Skeletal muscle tissue (tissue), 4 donors: ENCODE measurements around the gene GFRA1. TPM values are rescaled to one million over a fixed set of nuclear protein-coding genes. Genes with fewer than 3 reads are reported as not detected.

Experiments
- H3K27ac ChIP-seq: one replicate; pipeline ENCODE4 v1.7.0; 2013; ENCODE audit warnings: mild to moderate bottlenecking, low read depth, low read length, inconsistent platforms
- H3K27me3 ChIP-seq, 3 donors: one replicate each; pipeline ENCODE4 v1.7.0; 2013; ENCODE audit warnings: low read length in 3 of 3; ENCODE audit not compliant: control insufficient read depth in 3 of 3, insufficient read depth in 3 of 3
- H3K36me3 ChIP-seq, 3 donors: one replicate each; pipeline ENCODE4 v1.7.0; 2013; ENCODE audit warnings: low read length in 3 of 3; ENCODE audit not compliant: control insufficient read depth in 3 of 3, insufficient read depth in 3 of 3
- H3K4me1 ChIP-seq, 3 donors: one replicate each; pipeline ENCODE4 v1.7.0; 2013; ENCODE audit warnings: low read length in 3 of 3, mild to moderate bottlenecking in 3 of 3; ENCODE audit not compliant: control insufficient read depth in 3 of 3, insufficient read depth in 3 of 3
- H3K4me3 ChIP-seq, 3 donors: one replicate each; pipeline ENCODE4 v1.7.0; 2013; ENCODE audit warnings: low read length in 3 of 3
- H3K9ac ChIP-seq, 3 donors: one replicate each; pipeline ENCODE4 v1.7.0; 2013; ENCODE audit warnings: low read length in 3 of 3, mild to moderate bottlenecking in 3 of 3, moderate library complexity in 2 of 3, low read depth in 1 of 3
- H3K9me3 ChIP-seq, 3 donors: one replicate each; pipeline ENCODE4 v1.7.0; 2013; ENCODE audit warnings: low read length in 3 of 3; ENCODE audit not compliant: control insufficient read depth in 3 of 3
- total RNA-seq: library from RNA; depleted of rRNA; stranded (reverse); fragments of >200 nt; gene quantifications from one replicate; pipeline ENCODE4 v1.2.3, GENCODE V29; 2014
- donor health status: Osteomylitis.

The GFRA1 gene
- total RNA-seq, 1 donor from 2014 or later = 24.0 TPM

DNA sequence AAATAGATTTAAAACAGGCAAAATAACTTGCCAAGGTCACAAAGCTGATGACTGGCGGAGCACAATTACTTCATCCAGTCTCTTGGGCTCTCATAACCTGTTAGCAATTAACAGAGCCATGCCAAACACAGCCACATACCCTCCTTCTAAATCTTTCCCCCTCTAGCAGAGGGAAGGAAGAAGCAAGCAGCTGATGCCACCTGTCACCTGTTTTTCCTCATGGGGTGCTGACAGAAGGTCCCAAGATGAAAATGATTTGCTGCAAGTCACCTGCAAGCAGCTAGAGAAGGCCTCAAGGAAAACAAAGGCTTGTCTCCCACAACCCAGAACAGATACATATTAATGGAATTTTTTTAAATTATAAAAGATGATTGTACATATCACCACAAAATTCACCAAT lies 117.8 kb downstream of the GFRA1 start:
- no peaks in the 10 kb centered on the region for H3K36me3 ChIP-seq
- H3K9me3 ChIP-seq = no peaks in the 10 kb centered on the region
- H3K4me3 ChIP-seq = no peak overlapping the region
- no peaks in the 10 kb centered on the region for H3K27me3 ChIP-seq
- no peak overlapping the region for H3K27ac ChIP-seq
- H3K4me1 ChIP-seq = peaks cover 0 to 2% (median 0%) of the 10 kb centered on the region in 3 donors
- no peak overlapping the region for H3K9ac ChIP-seq

DNA sequence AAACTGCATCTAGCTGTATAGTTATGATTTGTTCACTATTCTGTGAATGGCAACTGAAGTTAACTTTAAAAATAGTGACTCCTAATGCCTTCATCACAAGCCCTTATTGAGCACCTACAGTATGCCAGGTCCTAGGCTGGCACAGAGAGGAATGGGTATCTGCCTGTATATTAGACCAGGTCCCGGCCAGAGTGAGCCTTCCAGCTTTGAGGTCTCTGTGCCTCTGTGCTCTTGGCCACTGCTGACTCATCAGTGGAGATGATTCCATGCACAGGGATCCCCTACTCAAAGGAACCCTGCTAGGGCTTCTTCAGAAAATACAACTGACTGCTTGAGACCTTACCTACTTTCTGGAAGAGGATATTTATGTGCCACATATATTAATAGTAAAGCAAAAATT lies 118.4 kb downstream of the GFRA1 start:
- no peaks in the 10 kb centered on the region for H3K36me3 ChIP-seq
- H3K27ac ChIP-seq = no peak overlapping the region
- H3K4me3 ChIP-seq = no peak overlapping the region
- H3K4me1 ChIP-seq = peaks cover 0 to 2% (median 0%) of the 10 kb centered on the region in 3 donors
- H3K27me3 ChIP-seq = no peaks in the 10 kb centered on the region
- no peaks in the 10 kb centered on the region for H3K9me3 ChIP-seq
- H3K9ac ChIP-seq = no peak overlapping the region

DNA sequence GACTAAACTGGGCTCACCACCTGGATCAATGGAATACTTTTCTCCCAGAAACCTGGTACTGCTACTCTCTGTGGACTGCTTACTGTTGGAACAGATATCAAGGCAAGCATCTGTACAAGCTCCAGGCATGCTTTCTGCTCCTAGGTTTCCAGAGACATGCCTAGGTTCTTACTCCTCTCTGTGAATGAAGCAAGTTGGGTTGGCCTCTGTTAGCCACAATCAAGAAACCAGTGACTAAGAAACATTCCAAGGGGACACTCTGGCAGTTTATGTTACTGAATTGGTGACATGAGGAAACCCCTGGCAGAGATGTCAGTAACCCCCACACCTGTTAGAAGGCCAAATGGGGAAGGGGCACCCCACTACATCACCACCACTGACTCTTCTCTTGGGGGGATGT lies 121.9 kb downstream of the GFRA1 start:
- no peaks in the 10 kb centered on the region for H3K27me3 ChIP-seq
- no peak overlapping the region for H3K4me3 ChIP-seq
- no peak overlapping the region for H3K9ac ChIP-seq
- H3K4me1 ChIP-seq = no peaks in the 10 kb centered on the region
- no peak overlapping the region for H3K27ac ChIP-seq
- no peaks in the 10 kb centered on the region for H3K9me3 ChIP-seq
- H3K36me3 ChIP-seq = no peaks in the 10 kb centered on the region

DNA sequence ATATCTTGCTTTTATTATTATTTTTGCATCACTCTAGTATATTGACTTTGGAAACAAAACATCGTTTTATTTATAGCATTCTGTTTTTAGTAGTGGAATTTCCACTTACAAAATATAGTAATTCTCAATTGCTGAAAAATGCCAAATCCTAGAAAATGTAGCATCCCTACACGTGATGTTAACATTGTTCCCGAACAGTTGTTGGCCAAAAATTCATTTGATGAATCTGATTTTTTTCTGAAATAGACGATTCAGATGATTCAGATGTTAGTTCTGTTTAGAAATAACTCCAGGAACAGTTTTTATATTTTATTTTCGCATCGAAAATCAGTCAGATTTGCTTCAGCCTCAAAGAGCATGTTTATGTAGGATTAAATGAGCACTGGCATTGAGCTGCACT lies 122.4 kb downstream of the GFRA1 start:
- no peak overlapping the region for H3K9ac ChIP-seq
- H3K4me1 ChIP-seq = no peaks in the 10 kb centered on the region
- no peaks in the 10 kb centered on the region for H3K27me3 ChIP-seq
- H3K9me3 ChIP-seq = no peaks in the 10 kb centered on the region
- H3K36me3 ChIP-seq = no peaks in the 10 kb centered on the region
- H3K27ac ChIP-seq = no peak overlapping the region
- H3K4me3 ChIP-seq = no peak overlapping the region

DNA sequence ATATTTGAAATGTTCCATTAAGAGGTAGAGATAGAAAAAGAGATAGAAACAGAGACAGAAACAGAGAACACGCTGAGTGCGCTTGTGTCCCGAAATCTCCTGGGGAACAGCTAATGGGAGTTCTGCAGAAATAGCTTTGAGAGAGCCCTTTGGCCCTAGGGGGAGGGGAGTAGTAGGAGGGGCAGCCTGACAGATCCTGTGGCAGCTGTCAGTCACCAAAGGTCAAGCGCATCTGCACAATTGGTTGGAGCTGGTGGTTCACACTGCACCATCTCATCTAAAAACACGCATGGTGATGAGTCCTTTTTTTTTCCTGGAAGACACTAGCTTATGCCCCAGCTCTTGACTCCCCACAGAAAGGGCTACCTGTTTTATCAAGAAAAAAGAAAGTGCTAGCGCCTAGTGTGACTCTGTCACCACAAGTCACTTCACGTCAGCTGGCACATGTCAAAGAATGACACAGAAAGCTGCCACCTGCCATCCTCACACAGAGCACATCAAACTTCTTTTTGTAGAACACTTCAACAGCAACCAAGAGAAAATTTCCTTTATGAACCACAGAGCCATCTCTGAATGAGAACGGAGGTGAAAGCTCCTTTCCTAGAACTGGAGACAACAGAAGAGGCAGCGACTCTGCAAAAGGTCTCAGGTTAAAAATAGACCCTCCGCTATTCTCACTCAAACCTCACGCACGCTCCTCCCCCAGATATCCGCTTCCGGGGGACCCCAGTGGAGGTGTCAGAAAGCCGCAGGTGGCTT lies 125.7 kb downstream of the GFRA1 start:
- no peaks in the 10 kb centered on the region for H3K27me3 ChIP-seq
- no peak overlapping the region for H3K27ac ChIP-seq
- no peak overlapping the region for H3K9ac ChIP-seq
- H3K9me3 ChIP-seq = no peaks in the 10 kb centered on the region
- H3K36me3 ChIP-seq = no peaks in the 10 kb centered on the region
- H3K4me1 ChIP-seq = no peaks in the 10 kb centered on the region
- H3K4me3 ChIP-seq = no peak overlapping the region

DNA sequence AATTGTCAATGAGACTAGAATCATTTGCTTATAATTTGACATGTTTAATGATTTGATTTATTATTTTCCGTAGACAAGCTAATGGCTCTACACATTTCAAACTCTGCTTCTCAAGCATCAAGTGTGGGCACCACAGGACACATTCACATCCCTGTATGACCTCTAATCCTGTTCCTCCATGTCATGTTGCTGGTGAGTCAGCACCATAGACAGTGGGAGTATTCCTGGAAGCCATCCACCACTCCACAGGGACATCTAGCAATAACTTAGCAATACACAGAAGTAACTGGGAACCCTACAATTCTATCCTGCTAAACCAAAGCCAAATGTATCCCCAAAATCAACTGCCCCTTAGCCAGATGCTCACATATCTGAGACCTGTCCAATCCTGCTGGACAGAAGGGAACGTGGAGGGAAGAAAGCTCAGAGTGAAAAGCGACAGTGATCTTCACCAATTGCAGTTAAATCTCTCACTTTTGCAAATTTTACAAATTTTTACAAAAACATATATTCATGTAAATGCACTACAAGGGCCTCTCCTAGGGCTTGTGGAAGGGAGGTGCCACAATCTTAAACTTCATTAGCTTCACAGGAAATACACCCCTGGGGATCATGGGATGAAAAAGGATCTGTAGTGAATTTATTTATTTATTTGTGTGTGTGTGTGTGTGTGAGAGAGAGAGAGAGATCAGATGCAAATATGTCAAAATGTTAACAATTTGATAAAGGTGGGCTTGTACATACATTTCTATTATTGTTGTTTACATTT lies 126.5 kb downstream of the GFRA1 start:
- H3K9ac ChIP-seq = no peak overlapping the region
- no peaks in the 10 kb centered on the region for H3K36me3 ChIP-seq
- H3K27ac ChIP-seq = no peak overlapping the region
- H3K27me3 ChIP-seq = no peaks in the 10 kb centered on the region
- no peaks in the 10 kb centered on the region for H3K4me1 ChIP-seq
- H3K9me3 ChIP-seq = no peaks in the 10 kb centered on the region
- H3K4me3 ChIP-seq = no peak overlapping the region

DNA sequence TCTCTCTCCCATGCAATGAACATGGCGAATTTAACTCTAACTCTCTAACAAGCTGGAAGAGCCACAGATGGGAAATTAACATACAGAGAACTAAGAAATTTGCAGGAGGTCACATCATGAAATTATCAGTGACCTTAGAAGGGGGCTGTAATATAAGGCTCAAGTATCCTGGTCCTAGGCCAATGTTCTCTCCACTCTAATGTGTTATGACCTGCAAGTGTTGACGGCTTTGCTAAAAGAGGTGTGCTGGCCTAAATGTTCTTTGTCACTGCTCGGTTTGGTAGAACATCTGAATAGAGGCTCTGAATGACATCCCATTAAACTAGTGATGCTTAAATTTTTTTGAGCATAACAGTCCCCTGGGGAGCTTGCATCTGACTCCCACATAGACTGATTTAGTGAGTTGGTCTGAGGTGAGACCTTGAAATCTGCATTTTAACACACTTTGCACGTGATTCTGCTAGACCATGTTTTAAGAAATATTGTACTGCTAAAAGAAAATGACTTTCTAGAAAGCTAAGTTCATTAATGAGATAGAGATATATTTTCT lies 129.3 kb downstream of the GFRA1 start:
- Histone ChIP-seq H3K4me3 (no peak overlapping the region), H3K9me3 (no peaks in the 10 kb centered on the region), H3K27me3 (no peaks in the 10 kb centered on the region), H3K4me1 (no peaks in the 10 kb centered on the region), H3K36me3 (no peaks in the 10 kb centered on the region), H3K27ac (no peak overlapping the region), H3K9ac (no peak overlapping the region)

DNA sequence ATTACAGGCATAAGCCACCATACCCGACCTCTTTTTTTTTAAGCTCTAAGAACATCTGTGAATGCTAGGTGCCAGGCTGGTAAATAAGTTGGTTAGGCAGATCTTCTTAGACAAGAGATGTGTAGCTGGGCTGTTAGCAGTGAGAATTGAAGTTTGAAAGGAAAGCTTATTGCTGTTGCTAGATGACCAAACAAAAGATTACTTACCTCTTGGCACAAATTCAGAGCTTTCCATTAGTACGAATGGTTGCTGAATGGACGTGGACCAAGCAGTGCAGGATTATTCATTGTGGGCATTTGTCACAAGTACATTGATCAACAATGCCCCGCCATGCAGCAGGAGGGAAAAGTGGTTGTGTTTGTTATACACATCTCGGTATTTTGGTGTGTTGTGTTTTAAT lies 131.2 kb downstream of the GFRA1 start:
- H3K36me3 ChIP-seq = no peaks in the 10 kb centered on the region
- H3K9me3 ChIP-seq = no peaks in the 10 kb centered on the region
- no peak overlapping the region for H3K4me3 ChIP-seq
- H3K9ac ChIP-seq = no peak overlapping the region
- no peaks in the 10 kb centered on the region for H3K4me1 ChIP-seq
- no peaks in the 10 kb centered on the region for H3K27me3 ChIP-seq
- H3K27ac ChIP-seq = no peak overlapping the region

DNA sequence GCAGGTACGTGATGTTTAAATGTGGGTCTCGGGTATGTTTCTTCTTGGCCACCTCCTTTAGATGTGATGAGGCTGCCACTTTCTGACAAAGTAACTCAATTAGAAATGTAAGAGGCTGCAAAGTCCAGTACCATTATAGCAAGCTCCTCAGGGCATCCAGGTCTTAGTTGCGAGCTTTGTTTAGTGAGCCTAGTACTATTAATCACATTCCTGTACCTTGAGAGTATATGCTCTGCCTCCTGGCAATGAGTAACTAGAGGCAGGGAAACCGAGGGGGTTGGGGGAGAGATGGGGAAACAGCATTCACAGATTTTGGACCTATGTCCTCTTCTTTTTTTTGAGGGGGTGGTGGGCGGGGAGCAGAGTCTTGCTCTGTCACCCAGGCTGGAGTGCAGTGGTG lies 131.8 kb downstream of the GFRA1 start:
- H3K9me3 ChIP-seq = no peaks in the 10 kb centered on the region
- no peak overlapping the region for H3K9ac ChIP-seq
- H3K4me3 ChIP-seq = no peak overlapping the region
- H3K36me3 ChIP-seq = no peaks in the 10 kb centered on the region
- H3K4me1 ChIP-seq = no peaks in the 10 kb centered on the region
- no peaks in the 10 kb centered on the region for H3K27me3 ChIP-seq
- H3K27ac ChIP-seq = no peak overlapping the region

DNA sequence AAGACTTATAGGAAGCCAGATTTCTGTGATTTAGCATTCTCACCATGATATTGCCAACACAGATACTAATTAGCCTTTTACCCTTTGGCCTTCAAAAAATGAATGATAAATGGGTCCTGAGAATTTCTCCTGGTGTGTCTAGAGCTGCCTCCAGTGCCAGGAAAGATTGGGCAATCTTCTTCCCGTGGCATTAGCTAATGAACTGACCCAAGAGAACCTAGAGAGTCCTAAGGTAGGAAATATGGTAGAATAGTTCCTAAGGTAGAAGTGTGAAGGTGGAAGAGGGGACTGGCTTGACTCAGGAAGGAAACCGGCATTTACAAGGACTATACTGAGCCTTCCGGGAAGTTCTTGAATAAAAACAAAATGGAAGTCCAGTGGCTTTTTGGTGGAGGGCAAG lies 133.1 kb downstream of the GFRA1 start:
- Histone ChIP-seq H3K9me3 (no peaks in the 10 kb centered on the region), H3K9ac (no peak overlapping the region), H3K27ac (no peak overlapping the region), H3K4me3 (no peak overlapping the region), H3K4me1 (no peaks in the 10 kb centered on the region), H3K27me3 (no peaks in the 10 kb centered on the region), H3K36me3 (no peaks in the 10 kb centered on the region)
